Measurements from ENCODE around the gene MYO15A. TPM values are rescaled to one million over a fixed set of nuclear protein-coding genes. Genes with fewer than 3 reads are reported as not detected.

MYO15A gene
- total and polyA plus RNA-seq, 2 experiments from 2014 or later, result 1.0 to 2.2 TPM

DNA sequence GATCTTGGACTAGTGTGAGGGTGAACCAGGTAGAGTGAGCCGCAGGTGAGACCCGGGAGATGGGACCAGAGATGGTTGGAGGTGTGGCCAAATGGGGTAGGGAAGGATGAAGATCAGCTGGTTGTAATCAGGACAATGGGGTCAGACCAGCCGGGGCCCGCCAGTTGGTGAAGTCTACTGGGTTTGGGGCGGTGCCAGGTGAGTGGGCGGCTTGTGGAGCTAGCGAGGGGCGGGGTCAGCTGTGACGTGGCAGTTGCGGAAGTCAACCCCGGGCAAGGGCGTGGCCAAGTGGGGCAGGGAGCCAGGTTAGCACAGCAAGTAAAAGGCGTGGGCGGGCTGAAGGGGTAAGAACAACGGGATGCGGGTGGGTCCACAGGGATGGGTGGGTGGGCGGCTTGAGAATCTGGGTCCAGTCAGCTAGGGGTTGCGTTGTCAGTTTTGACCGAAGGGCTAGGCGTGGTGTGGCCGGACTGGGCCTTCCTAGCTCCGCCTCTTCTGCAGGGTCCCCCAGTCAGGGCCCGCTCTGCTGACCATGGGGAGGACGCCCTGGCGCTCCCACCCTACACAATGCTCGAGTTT, 49.6 kb downstream of the MYO15A start:
- Histone ChIP-seq H4K20me1 (replicated peaks; ENCODE audit: insufficient read depth) (no peaks in the 10 kb centered on the region), H3K27ac (ENCODE audit: low read depth) (no peak overlapping the region; the same call in 1 of the 2 replicates), H3F3A (replicated peaks; ENCODE audit: low read depth) (0 out of 2 replicates have a peak, but pooled peaks cover 3% of the 10 kb centered on the region), H3K4me2 (peak overlapping the region; percentile 77), H3K79me2 (replicated peaks; ENCODE audit: insufficient read depth) (no peaks in the 10 kb centered on the region; the same call in 1 of the 2 replicates), H3K36me3 (ENCODE audit: insufficient read depth) (no peaks in the 10 kb centered on the region), H3K27me3 (ENCODE audit: insufficient read depth) (no peaks in the 10 kb centered on the region), H3K4me3 (peak overlapping the region; percentile 60), H3K4me1 (ENCODE audit: insufficient read depth) (peaks cover 9% of the 10 kb centered on the region; the same call in 1 of the 2 replicates), H3K9me2 (ENCODE audit: insufficient read depth) (no peaks in the 10 kb centered on the region), H2AFZ (peak overlapping the region; percentile 80)
- Mint-ChIP-seq H3K27ac (peak overlapping the region; percentile 86), H3K4me3 (peak overlapping the region; percentile 87), H3K27me3 (ENCODE audit: insufficient read depth, low read depth, poor library complexity) (peaks cover 9% of the 10 kb centered on the region), H3K36me3 (ENCODE audit: low read depth) (no peaks in the 10 kb centered on the region), H3K4me1 (peaks cover 11% of the 10 kb centered on the region), H3K9me3 (no peaks in the 10 kb centered on the region; the same call in 2 of the 3 replicates)
- DNase-seq (ENCODE audit: low spot score), result peak; percentile 99
- peak; percentile 79 for ATAC-seq
- TF ChIP-seq POLR2AphosphoS5 (IDR thresholded peaks at IDR 0.05; ENCODE audit: low read depth), result peak; percentile 63; the same call in 1 of the 2 replicates
- TF ChIP-seq, protein P1, sequence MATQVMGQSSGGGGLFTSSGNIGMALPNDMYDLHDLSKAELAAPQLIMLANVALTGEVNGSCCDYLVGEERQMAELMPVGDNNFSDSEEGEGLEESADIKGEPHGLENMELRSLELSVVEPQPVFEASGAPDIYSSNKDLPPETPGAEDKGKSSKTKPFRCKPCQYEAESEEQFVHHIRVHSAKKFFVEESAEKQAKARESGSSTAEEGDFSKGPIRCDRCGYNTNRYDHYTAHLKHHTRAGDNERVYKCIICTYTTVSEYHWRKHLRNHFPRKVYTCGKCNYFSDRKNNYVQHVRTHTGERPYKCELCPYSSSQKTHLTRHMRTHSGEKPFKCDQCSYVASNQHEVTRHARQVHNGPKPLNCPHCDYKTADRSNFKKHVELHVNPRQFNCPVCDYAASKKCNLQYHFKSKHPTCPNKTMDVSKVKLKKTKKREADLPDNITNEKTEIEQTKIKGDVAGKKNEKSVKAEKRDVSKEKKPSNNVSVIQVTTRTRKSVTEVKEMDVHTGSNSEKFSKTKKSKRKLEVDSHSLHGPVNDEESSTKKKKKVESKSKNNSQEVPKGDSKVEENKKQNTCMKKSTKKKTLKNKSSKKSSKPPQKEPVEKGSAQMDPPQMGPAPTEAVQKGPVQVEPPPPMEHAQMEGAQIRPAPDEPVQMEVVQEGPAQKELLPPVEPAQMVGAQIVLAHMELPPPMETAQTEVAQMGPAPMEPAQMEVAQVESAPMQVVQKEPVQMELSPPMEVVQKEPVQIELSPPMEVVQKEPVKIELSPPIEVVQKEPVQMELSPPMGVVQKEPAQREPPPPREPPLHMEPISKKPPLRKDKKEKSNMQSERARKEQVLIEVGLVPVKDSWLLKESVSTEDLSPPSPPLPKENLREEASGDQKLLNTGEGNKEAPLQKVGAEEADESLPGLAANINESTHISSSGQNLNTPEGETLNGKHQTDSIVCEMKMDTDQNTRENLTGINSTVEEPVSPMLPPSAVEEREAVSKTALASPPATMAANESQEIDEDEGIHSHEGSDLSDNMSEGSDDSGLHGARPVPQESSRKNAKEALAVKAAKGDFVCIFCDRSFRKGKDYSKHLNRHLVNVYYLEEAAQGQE (IDR thresholded peaks at IDR 0.05; ENCODE audit: unreplicated experiment), result no peak
- no peak for TF ChIP-seq JUNB (IDR thresholded peaks at IDR 0.05; ENCODE audit: unreplicated experiment)
- peak; percentile 87 for TF ChIP-seq CREB1 (CRISPR knock-in tag; IDR thresholded peaks at IDR 0.05; ENCODE audit: low read depth)

DNA sequence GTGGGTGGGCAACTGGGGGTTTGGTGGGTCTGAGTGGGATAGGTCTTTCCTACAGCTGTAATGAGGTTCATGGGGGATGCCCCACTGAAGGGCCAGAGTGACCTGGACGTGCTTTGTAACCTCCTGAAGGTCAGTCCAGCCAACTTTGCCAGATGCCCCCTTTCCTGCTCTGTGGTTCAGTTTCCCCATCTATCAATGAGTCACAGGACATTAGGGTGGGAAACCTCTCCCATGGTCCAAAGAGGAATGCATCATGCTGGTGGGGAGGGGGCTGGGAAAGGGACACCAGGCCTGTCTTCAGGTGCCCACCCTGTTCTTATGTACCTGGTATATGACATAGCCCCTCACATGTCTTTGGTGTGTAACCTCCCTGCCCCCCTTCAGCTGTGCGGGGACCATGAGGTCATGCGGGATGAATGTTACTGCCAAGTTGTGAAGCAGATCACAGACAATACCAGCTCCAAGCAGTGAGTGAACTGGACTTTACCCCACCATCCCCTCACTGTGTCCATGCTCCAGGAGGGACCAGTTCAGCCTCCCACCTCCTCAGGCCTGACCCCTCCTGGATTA, 51.1 kb downstream of the MYO15A start:
- no peaks in the 10 kb centered on the region for H3K27me3 ChIP-seq (ENCODE audit: insufficient read depth)
- H3K9me2 ChIP-seq (ENCODE audit: insufficient read depth), result no peaks in the 10 kb centered on the region
- DNase-seq (ENCODE audit: low spot score) (no peak), ATAC-seq (no peak)
- TF ChIP-seq JUNB (IDR thresholded peaks at IDR 0.05; ENCODE audit: unreplicated experiment) (no peak), EZH2 (IDR thresholded peaks at IDR 0.05; ENCODE audit: low read depth, unreplicated experiment) (no peak)
- H3K79me2 ChIP-seq (replicated peaks; ENCODE audit: insufficient read depth), result no peaks in the 10 kb centered on the region
- H4K20me1 ChIP-seq (replicated peaks; ENCODE audit: insufficient read depth), result no peaks in the 10 kb centered on the region
- no peak overlapping the region for H2AFZ ChIP-seq
- Mint-ChIP-seq H3K4me3 (no peak overlapping the region), H3K9me3 (no peaks in the 10 kb centered on the region; the same call in 2 of the 3 replicates), H3K27ac (no peak overlapping the region), H3K36me3 (ENCODE audit: low read depth) (no peaks in the 10 kb centered on the region), H3K27me3 (ENCODE audit: insufficient read depth, low read depth, poor library complexity) (peaks cover 7% of the 10 kb centered on the region), H3K4me1 (peaks cover 8% of the 10 kb centered on the region)
- peaks cover 4% of the 10 kb centered on the region; the same call in 1 of the 2 replicates for H3K4me1 ChIP-seq (ENCODE audit: insufficient read depth)
- H3K27ac ChIP-seq (ENCODE audit: low read depth), result no peak overlapping the region
- no peak overlapping the region for H3K4me2 ChIP-seq
- H3K36me3 ChIP-seq (ENCODE audit: insufficient read depth), result no peaks in the 10 kb centered on the region
- no peak overlapping the region for H3K4me3 ChIP-seq
- no peaks in the 10 kb centered on the region for H3F3A ChIP-seq (replicated peaks; ENCODE audit: low read depth)

All from GM23338 (cell line).